Activated T-helper 9 cell treated with anti-CD3 and anti-CD28 coated beads, Interleukin-2, amount 50 U/mL, for 16 hours (primary cell): ENCODE data around the gene RBM39.
A peak's percentile ranks its signal among the peaks of the same experiment; 100 is the strongest.
"Not testable (repeated sequence)": the region's sequence is repeated elsewhere in the genome, so short reads cannot be mapped to it uniquely, and the experiment has no call there.

Experiments used
- DNase-seq: peaks from one replicate; pipeline ENCODE4 v3.0.0-alpha.2; 2020; ENCODE audit warnings: low read depth

The RBM39 gene

GRCh38 chr20:35706591-35707529 is 35.2 kb downstream of the RBM39 start:
- DNase-seq: not testable (repeated sequence)

GRCh38 chr20:35705894-35706293 is 36.2 kb downstream of the RBM39 start:
- DNase-seq: not testable (repeated sequence)

- DNase-seq: no peak
These were observed 37.4 kb downstream of the RBM39 start for GRCh38 chr20:35704514-35705261.

GRCh38 chr20:35702824-35703695 is 39.0 kb downstream of the RBM39 start:
- no peak for DNase-seq

GRCh38 chr20:35702051-35702823 is 39.8 kb downstream of the RBM39 start:
- no peak for DNase-seq

GRCh38 chr20:35700625-35701148 is 41.4 kb downstream of the RBM39 start:
- DNase-seq: no peak

- DNase-seq: no peak
These were observed 42.0 kb downstream of the RBM39 start for GRCh38 chr20:35699957-35700624.

- DNase-seq: peak; percentile 80
These were observed 42.7 kb downstream of the RBM39 start, which contains the start of the genes NFS1 and ROMO1 for GRCh38 chr20:35699127-35699956. NFS1 (minus strand) TSS chr20:35699352; CDS start chr20:35699288, 64 bp downstream. ROMO1 (plus strand) TSS chr20:35699405; CDS start chr20:35699633, 228 bp downstream.

GRCh38 chr20:35698298-35699126 is 43.5 kb downstream of the RBM39 start:
- no peak for DNase-seq

- no peak for DNase-seq
These were observed 44.3 kb downstream of the RBM39 start for GRCh38 chr20:35697696-35698297.

- no peak for DNase-seq
These were observed 46.1 kb downstream of the RBM39 start for GRCh38 chr20:35695978-35696377.

- no peak for DNase-seq
These were observed 46.8 kb downstream of the RBM39 start for GRCh38 chr20:35695245-35695749.

GRCh38 chr20:35690265-35690664 is 51.8 kb downstream of the RBM39 start:
- no peak for DNase-seq

GRCh38 chr20:35686872-35687271 is 55.2 kb downstream of the RBM39 start:
- not testable (repeated sequence) for DNase-seq

GRCh38 chr20:35685368-35685767 is 56.7 kb downstream of the RBM39 start:
- not testable (repeated sequence) for DNase-seq

- no peak for DNase-seq
These were observed 60.1 kb downstream of the RBM39 start for GRCh38 chr20:35681960-35682359.

- no peak for DNase-seq
These were observed 61.4 kb downstream of the RBM39 start for GRCh38 chr20:35680452-35681183.
